Astrocyte of the cerebellum (primary cell): Measurements from ENCODE around the gene HES3.

Source experiments
- DNase-seq: peaks from one replicate; pipeline ENCODE4 v3.0.0-alpha.2; 2011; ENCODE audit warnings: low read depth
- H3K4me3 ChIP-seq: 2 replicates; pipeline ENCODE4 v1.5.1; 2011; ENCODE audit warnings: mild to moderate bottlenecking, low read depth, low read length, moderate library complexity
- CTCF ChIP-seq: IDR thresholded peaks from 2 replicates; pipeline ENCODE4 v1.5.1; 2012; ENCODE audit warnings: low read length, low read depth, moderate library complexity, mild to moderate bottlenecking; ENCODE audit errors: missing control alignments
- in situ Hi-C: cut with HindIII; loops from 2 replicates; pipeline ENCODE4 v1.10.0; 2017; ENCODE audit warnings: low sequenced_read_pairs

Gene HES3

GRCh38 chr1:6278263-6278662, 34.3 kb downstream of the HES3 start:
- in situ Hi-C loops, result no loop called here
- DNase-seq, result no peak
- no peak for TF ChIP-seq CTCF
- H3K4me3 ChIP-seq, result no peak overlapping the region

GRCh38 chr1:6279066-6279465, 35.1 kb downstream of the HES3 start:
- in situ Hi-C loops, result no loop called here
- DNase-seq, result no peak
- H3K4me3 ChIP-seq, result no peak overlapping the region
- no peak for TF ChIP-seq CTCF

- TF ChIP-seq CTCF, result no peak
- DNase-seq, result no peak
- in situ Hi-C loops, result no loop called here
- H3K4me3 ChIP-seq, result no peak overlapping the region
Measured at GRCh38 chr1:6279613-6280383, 35.8 kb downstream of the HES3 start.

- no peak overlapping the region for H3K4me3 ChIP-seq
- peak; percentile 39 for TF ChIP-seq CTCF
- in situ Hi-C loops, result no loop called here
- DNase-seq, result no peak
Measured at GRCh38 chr1:6280761-6281451, 36.9 kb downstream of the HES3 start.

GRCh38 chr1:6281511-6282402, 37.8 kb downstream of the HES3 start:
- H3K4me3 ChIP-seq, result no peak overlapping the region
- DNase-seq, result no peak
- in situ Hi-C loops, result no loop called here

More at GRCh38 chr1:6281511-6282402, 37.8 kb downstream of the HES3 start:
- no peak for TF ChIP-seq CTCF
